Neural cell (in vitro differentiated cells): Measurements from ENCODE around the gene ADSS1. TPM values are rescaled to one million over a fixed set of nuclear protein-coding genes. Genes with fewer than 3 reads are reported as not detected.

Source experiments
- H2AFZ ChIP-seq: fragments of 200-600, 300-800 bp; sonication (generic), shearing (Covaris generic); 2 replicates; pipeline ENCODE4 v1.6.0; 2014; ENCODE audit warnings: low read depth, mild to moderate bottlenecking, antibody characterized with exemption, low read length, moderate library complexity
- H3F3A ChIP-seq: fragments of 200-600 bp; shearing (Covaris generic); 2 replicates; pipeline ENCODE4 v1.6.1; 2016; ENCODE audit warnings: mild to moderate bottlenecking, moderate library complexity, mixed read lengths, antibody characterized with exemption, low read length; ENCODE audit not compliant: insufficient read depth, poor library complexity, severe bottlenecking
- H3K27ac ChIP-seq: fragments of 200-600, 300-800 bp; sonication (generic), shearing (Covaris generic); 2 replicates; pipeline ENCODE4 v1.5.1; 2014; ENCODE audit warnings: mild to moderate bottlenecking, low read length, moderate library complexity
- H3K27me3 ChIP-seq: fragments of 300-800, 200-600 bp; sonication (generic), shearing (Covaris generic); 2 replicates; pipeline ENCODE4 v1.6.0; 2014; ENCODE audit warnings: mild to moderate bottlenecking, low read depth, low read length, moderate library complexity; ENCODE audit not compliant: insufficient read depth
- H3K36me3 ChIP-seq: fragments of 300-800, 200-600 bp; sonication (generic), shearing (Covaris generic); 2 replicates; pipeline ENCODE4 v1.5.1; 2014; ENCODE audit warnings: mild to moderate bottlenecking, antibody characterized with exemption, low read length, moderate library complexity; ENCODE audit not compliant: insufficient read depth
- H3K4me2 ChIP-seq: fragments of 300-800, 200-600 bp; sonication (generic), shearing (Covaris generic); 2 replicates; pipeline ENCODE4 v1.6.0; 2014; ENCODE audit warnings: mild to moderate bottlenecking, low read length
- H3K4me3 ChIP-seq: fragments of 300-800, 200-600 bp; sonication (generic), shearing (Covaris generic); 2 replicates; pipeline ENCODE4 v1.5.1; 2014; ENCODE audit warnings: mild to moderate bottlenecking, low read length, moderate library complexity
- H3K79me2 ChIP-seq: fragments of 200-600 bp; shearing (Covaris generic); replicated peaks from 2 replicates; pipeline ENCODE4 v1.6.0; 2014; ENCODE audit warnings: mild to moderate bottlenecking, low read length, moderate library complexity; ENCODE audit not compliant: insufficient read depth
- H3K9ac ChIP-seq: fragments of 300-800, 200-600 bp; sonication (generic), shearing (Covaris generic); 2 replicates; pipeline ENCODE4 v1.6.1; 2016; ENCODE audit warnings: mild to moderate bottlenecking, low read length, mixed read lengths
- H3K9me2 ChIP-seq: fragments of 200-600 bp; shearing (Covaris generic); 2 replicates; pipeline ENCODE4 v1.6.1; 2016; ENCODE audit warnings: mild to moderate bottlenecking, low read length, mixed read lengths; ENCODE audit not compliant: insufficient read depth
- H3K9me3 ChIP-seq: fragments of 200-600, 300-800 bp; sonication (generic), shearing (Covaris generic); 2 replicates; pipeline ENCODE4 v1.6.1; 2016; ENCODE audit warnings: mild to moderate bottlenecking, mixed run types, low read length, moderate library complexity, mixed read lengths
- H4K20me1 ChIP-seq: fragments of 200-600 bp; shearing (Covaris generic); 2 replicates; pipeline ENCODE4 v1.6.1; 2016; ENCODE audit warnings: mild to moderate bottlenecking, mixed run types; ENCODE audit not compliant: insufficient read depth
- CTCF ChIP-seq: fragments of 450-650 bp; IDR thresholded peaks from 2 replicates; pipeline ENCODE4 v1.5.1; 2014; ENCODE audit warnings: antibody characterized with exemption, mild to moderate bottlenecking, moderate library complexity; ENCODE audit not compliant: poor library complexity, severe bottlenecking
- EP300 ChIP-seq: fragments of 450-650 bp; conservative IDR thresholded peaks from 2 replicates; pipeline ENCODE4 v1.6.1; 2014; ENCODE audit warnings: antibody characterized with exemption, mild to moderate bottlenecking, moderate library complexity; ENCODE audit not compliant: poor library complexity, severe bottlenecking
- POLR2AphosphoS5 ChIP-seq: IDR thresholded peaks from 2 replicates; pipeline ENCODE4 v1.6.1; 2012
- REST ChIP-seq: IDR thresholded peaks from 2 replicates; pipeline ENCODE4 v1.6.1; 2012; ENCODE audit warnings: borderline replicate concordance
- SMC3 ChIP-seq: fragments of 450-650 bp; conservative IDR thresholded peaks from 2 replicates; pipeline ENCODE4 v1.6.1; 2014; ENCODE audit warnings: antibody characterized with exemption, mild to moderate bottlenecking, moderate library complexity; ENCODE audit not compliant: poor library complexity
- polyA plus RNA-seq: library from polyadenylated mRNA; depleted of rRNA; stranded (reverse); fragments of >200 nt; gene quantifications from 2 replicates; pipeline ENCODE4 v1.2.3, GENCODE V29; 2014

ADSS1 gene
- polyA plus RNA-seq, 1 donor from 2014 or later: 4.3 TPM

GRCh38 chr14:104770851-104771272 is 46.8 kb downstream of the ADSS1 start:
- Histone ChIP-seq H2AFZ (no peak overlapping the region), H3K9ac (no peak overlapping the region), H3F3A (no peaks in the 10 kb centered on the region), H3K79me2 (no peaks in the 10 kb centered on the region), H3K4me2 (no peak overlapping the region), H3K9me3 (no peaks in the 10 kb centered on the region), H3K27me3 (no peaks in the 10 kb centered on the region), H3K27ac (no peak overlapping the region), H3K9me2 (no peaks in the 10 kb centered on the region), H4K20me1 (no peaks in the 10 kb centered on the region), H3K4me3 (no peak overlapping the region), H3K36me3 (peaks cover 11% of the 10 kb centered on the region)
- TF ChIP-seq SMC3: no peak
- TF ChIP-seq POLR2AphosphoS5: peak; percentile 3
- no peak for TF ChIP-seq EP300
- peak; percentile 32 for TF ChIP-seq CTCF
- no peak for TF ChIP-seq REST

GRCh38 chr14:104771374-104771773 is 47.3 kb downstream of the ADSS1 start:
- no peak for TF ChIP-seq CTCF
- TF ChIP-seq EP300: no peak
- no peaks in the 10 kb centered on the region for H4K20me1 ChIP-seq
- no peak overlapping the region for H3K4me3 ChIP-seq
- H3K4me2 ChIP-seq: no peak overlapping the region
- no peaks in the 10 kb centered on the region for H3K27me3 ChIP-seq
- no peaks in the 10 kb centered on the region for H3F3A ChIP-seq
- no peak overlapping the region for H2AFZ ChIP-seq
- H3K36me3 ChIP-seq: peaks cover 11% of the 10 kb centered on the region
- H3K9me2 ChIP-seq: no peaks in the 10 kb centered on the region
- no peak overlapping the region for H3K9ac ChIP-seq
- H3K79me2 ChIP-seq: no peaks in the 10 kb centered on the region
- no peak overlapping the region for H3K27ac ChIP-seq
- no peaks in the 10 kb centered on the region for H3K9me3 ChIP-seq
